Kidney capillary endothelial cell (primary cell): Measurements from ENCODE around the gene COA8.

Experiments used
- DNase-seq: peaks from one replicate; pipeline ENCODE4 v3.0.0-alpha.2; 2018; ENCODE audit warnings: low spot score

COA8 gene

DNA sequence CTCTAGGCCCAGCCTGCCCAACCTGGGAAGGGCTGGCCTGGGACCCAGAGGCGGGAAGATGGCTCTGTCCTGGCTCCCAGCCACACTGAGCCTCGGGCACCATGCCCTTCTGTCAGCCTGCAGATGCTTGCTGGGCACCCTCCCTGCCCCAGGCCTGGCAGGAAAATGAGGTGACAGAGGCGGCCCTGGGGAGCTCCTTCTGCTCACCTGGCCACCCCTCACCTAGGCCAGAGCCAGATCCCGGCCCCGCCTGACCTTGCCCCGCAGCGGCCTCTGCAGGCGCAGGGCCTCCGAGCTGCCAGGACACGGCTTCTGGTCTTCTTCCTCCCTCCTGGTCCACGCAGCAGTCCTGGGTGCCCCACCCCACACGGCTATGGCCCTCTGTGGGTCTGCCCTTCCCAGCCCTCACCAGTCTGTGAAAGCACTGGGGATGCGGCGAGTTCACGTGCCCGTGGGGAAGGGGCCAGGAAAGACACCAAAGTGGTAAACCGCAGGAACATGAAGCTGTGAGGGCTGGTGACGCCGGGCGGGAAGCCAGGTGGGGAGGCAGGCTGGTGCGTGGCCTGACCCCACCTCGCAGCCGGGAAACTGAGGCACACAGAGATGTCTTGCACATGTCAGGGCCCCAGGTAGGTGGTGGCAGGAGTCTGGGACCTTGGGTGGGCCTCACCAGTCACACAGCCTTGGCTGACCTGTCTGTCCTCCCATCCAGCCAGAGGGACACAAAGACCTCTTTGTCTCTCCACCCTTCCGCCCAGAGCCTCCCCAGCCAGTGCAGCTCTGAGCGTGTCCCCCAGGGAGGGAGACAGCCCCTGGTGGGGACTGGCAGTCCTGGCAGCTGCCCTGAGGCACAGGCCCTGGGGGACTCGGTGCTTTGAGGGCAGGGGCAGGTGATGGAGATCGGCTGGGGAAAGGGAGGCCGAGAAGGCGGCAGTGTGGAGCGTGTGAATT is 13.1 kb upstream of the COA8 start:
- DNase-seq: no peak

DNA sequence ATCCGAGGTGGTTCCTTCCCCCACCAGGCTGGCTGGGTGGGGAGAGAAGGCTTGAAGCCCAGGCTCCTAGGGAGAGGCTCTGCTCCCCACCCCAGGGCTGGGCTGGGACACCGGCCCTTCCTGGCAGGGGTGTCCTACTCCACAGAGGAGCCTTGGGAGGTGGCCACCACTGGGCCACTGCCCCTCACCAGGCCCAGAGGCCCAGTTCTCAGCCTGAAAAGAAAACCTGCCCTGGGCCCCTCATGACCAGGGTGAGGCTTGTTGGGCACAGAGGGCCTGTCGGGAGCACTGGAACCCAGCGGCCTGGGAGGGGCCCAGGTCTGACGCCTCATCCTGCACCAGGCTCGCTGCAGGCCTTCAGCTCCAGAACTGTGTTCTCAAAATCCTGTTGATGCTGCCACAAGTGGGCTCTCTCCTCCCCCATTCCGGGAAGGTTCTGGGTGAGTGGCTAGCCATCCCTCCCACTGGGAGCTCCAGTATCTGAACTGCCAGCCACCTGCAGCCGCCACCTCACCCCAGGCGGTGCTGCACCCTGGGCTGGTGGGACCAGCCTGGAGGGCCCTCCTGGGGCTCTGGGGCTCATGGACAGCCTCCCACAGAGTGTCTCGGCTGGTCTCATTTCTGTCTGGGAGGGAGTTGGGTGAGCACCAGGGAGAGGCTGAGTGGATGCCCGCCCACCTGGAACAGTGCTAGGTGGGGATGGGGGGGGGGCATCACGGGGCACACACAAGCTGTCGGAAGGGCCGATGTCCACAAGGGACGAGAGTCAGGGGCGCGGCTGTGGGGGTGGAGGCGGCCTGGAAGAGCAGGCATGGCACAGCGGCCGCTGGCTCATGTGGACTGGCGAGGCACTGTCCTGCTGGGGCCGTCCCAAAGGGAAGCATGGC is 12.1 kb upstream of the COA8 start:
- no peak for DNase-seq

GRCh38 chr14:103551338-103551762 is 11.4 kb upstream of the COA8 start:
- DNase-seq: no peak

DNA sequence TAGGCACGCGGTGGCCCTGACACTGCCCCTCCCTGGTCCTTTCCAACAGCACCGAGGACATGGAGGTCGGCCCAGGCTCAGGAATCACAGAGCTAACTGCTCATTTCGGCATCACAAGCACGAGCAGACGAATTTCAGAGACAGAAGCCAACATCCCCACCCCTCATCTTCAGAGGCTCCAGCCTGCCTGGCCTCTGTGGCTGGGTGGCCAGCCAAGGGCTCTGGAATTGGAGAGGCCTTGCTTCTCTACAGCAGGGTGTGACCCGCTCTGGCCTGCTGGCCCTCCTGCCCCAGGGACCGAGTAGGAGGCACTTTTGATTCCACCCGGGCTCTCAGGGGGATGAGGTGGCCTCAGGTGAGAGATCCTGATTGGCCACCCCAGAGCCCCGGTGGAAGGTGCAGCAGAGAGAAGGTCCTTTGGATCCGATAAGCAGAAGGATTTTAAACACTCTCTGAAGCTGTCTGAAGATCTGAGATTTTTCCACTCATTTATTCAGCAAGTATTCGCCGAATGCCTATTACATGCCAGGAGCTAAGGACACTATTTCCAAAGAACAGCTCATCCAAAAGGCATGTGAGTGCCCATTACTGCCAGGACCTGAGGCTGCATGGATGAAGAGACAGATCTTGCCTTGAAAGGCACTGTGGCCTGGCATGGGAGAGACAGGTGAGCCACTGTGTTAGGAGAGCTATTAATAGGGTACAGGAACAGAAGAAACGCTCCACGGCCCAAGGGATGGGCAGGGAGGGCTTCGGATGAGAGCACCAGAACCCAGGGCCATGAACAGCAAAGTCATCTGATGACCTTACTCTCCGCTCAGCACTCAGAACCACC is 10.5 kb upstream of the COA8 start:
- no peak for DNase-seq

DNA sequence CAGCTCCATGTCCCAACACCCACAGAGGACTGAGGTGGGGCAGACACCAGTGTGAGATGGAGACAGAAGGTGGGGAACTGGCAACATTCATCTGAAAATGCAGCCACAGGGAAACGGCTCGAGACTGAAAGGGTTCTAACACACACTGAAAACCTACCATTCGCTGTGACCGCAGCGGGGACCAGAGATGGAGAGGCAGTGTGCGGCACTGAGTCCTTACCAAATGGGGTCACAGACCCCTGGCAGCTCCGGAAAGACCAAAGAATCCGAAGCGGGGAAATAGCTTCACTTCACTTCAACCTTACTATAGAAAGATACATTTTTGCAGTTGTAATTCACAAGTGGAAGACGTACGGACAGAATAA is 9.9 kb upstream of the COA8 start:
- DNase-seq: no peak

DNA sequence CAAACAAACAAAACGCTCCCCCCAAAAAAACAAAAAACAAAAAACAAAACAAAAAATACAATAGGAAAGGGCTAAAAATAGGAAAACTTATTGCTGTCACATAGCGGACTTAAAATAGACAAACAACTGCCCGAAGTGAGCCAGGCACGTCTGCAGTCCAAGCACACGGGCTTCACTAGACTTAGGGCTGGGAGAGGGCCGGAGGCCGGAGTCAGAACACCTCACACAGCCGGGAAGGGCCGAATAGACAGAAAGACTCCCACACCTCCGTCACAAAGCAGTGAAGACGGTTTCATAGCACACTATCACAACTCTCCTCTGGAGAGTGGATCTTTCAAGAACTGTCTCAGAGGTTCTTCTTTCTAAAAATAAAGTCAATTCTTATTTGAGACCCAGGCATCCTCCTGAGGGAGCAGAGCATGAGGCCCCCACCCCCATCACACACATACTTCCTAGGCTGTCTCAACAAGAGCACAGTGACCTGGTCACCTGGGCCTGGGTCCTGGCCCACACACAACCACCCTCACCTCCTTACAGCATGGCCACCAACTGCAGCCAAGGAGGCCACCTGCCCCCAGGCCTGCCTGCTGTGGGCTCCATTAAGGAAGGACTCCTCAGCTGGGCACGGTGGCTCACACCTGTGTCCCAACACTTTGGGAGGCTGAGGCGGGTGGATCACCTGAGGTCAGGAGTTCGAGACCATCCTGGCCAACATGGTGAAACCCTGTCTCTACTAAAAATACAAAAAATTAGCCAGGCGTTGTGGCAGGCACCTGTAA is 7.0 kb upstream of the COA8 start:
- DNase-seq: no peak

GRCh38 chr14:103556946-103557758 is 5.6 kb upstream of the COA8 start:
- DNase-seq: no peak

DNA sequence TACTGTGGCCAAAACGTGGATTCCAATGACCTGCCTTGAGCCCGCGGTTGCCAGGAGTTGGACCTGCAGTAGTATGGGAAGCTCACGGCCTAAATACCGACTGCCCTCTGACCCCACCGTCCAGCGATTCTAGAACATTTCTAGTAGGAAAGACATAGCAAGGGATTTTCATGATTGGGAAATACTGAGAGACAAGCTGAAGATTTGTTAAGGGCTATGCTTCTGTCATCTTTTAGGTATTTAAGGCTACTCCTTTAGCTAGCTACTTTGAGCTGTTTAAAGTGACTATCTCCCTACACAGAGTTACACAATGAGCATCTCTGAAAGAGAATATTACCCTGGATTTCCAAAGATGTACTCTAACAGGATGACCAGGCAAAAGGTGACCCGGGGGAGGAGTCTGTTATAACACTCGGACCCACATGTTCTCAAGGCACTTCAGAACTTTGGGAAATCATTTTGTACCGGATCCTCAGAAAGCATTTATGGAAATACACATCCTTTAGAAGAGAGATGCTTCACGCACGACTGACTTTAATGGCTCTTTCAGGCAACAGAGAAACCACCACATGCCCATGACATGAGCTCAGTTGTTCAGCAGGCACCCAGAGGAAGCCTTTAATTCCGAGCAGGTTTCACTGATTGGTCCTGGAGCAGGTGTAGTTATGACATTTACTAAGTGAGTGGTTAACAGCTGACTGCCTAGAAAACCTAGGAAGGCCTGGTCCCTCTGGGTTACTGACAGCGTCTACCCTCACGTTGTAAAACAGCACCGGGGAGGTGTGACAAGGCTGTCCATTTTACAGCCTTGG is 4.5 kb upstream of the COA8 start:
- no peak for DNase-seq

DNA sequence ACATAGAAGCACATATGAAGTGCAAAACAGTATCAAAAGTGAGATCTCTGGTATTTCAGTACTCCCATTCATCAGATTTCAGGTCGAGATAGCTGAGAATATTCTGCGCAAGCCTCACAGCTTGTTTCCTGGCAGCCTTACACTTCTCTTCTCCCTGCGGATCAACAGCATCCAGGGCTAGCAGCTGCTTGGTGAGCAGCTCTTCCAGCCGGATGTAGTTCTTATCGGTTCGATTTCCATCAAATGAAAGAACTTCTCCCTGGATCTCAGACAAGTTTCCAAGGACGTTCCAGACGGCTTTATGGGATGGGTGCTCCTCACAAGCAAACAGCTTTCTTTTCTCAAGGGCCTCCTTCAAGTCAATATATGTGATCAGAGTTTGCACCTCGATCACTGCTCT is 3.0 kb upstream of the COA8 start:
- no peak for DNase-seq

- no peak for DNase-seq
Measured at GRCh38 chr14:103560691-103561090, 2.1 kb upstream of the COA8 start.

GRCh38 chr14:103561381-103562178 is 1.2 kb upstream of the COA8 start:
- peak; percentile 56 for DNase-seq

DNA sequence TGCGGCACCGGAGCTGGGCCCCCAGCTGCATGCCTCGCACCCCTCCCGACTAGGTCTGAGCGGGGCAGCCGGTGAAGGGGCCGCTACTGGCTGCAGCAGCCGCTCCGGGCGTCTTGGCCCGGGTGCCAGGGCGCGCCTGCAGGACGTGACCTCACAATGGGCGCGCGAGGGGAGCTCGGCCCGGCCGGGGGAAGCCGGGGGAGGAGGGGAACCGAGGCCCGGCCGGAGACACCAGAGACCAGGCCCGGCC is 656 bp upstream of the COA8 start:
- DNase-seq: no peak

- no peak for DNase-seq
Measured at GRCh38 chr14:103563226-103563620, 463 bp downstream of the COA8 start.

DNA sequence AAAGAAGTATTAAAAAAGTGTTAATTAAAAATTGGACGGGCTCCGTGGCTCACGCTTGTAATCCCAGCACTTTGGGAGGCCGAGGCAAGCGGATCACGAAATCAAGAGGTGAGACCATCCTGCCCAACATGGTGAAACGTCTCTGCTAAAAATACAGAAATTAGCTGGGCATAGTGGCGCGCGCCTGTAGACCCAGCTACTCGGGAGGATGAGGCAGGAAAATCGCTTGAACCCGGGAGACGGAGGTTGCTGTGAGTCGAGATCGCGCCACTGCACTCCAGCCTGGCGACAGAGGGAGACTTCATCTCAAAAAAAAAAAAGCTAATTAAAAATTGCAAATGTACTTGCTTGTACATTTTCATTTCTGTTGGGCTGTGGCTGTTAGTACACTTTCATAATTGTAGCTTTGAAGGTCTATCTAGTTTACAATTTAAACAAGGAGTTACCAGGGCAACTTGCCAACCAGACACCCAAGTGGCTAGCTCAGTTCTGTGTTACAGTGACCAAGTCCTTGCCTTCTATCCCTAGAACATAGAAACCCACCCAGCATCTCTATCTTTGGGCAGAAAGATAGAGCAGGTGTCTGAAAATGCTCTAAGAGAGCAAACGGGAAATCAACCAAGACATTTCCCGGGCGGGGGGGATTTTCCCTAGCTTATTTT is 1.2 kb downstream of the COA8 start:
- DNase-seq: no peak

DNA sequence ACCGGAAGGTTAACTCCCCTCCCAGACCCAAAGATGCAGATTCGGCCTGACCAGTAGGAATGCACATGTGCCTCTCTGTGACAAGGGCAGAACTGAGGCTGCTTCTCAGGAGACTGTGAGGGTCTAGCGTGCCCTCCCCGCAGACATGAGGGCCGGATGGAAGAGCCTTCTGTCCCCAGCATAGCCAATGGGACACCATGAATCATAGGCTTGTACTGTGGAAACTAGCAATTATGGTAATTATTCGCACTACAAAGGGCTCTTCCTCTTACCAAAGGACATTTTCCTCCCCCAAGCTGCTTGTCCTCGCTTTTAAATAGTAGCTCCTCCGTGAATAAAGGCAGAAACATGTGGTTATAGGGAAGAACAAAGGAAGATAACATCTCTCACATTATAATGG is 6.2 kb downstream of the COA8 start:
- no peak for DNase-seq

DNA sequence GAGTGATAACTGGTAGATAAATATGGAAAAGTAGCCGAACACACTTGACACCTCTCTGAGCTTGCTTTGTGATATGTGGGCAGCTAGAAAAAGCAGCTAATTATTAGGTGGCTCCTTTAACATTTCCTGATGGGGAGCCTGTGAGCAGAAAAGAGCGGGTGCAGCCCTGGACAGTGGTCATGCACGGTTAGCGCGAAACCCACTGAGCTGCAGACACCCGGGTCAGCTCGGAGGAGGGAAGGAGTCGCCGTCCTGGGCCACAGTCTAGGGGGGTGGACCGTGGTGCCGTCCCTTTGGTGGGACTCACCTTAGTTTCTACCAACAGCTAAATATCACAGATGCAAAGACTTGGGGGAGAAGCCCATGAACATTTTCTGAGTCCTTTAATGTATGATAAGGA is 6.6 kb downstream of the COA8 start:
- no peak for DNase-seq

DNA sequence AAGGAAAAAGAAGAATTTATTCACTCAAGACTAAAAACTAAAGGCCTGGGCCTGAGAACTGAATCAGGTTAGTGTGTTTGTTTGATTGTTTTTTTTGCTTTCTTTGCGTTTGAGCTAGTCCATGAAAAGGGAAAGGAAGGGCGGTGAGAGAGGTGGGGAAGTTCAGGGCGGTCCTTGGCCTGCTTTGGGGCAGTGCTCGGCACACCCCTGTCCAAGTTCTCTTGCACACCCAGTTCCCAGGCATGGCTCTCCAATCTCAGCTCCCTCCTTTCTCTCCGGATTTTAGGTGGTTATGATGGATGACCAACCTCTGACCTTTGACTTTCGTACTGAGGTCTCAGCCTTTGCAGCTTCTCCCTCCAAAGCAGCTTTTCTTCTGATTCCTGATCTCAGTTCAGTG is 11.3 kb downstream of the COA8 start:
- DNase-seq: no peak

DNA sequence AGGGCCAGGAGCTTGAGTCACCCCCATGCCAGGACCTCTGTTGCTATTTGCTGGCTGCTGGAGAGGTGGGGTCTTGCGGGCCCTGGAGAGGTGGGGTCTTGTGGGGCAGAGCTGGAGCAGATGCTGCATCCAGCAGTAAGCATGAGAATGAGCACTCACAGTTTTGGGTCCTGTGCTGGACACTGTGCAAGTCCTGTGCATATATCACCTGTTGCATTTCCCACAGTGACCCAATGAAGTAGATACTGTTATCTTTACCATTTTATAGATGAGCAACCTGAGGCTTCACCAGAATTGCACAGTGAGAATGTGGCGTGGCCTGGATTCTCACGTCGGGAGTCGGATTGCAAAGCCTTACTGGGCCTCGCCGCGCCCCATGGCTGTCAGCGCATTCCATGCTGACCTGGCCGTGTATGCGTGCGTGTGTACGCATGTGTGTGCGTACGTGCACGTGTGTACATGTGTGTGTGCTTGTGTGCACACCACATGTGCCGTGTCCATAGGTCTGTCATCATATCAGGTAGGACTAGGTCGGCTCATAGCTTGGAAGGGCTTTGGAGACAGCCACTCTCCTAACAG is 12.0 kb downstream of the COA8 start:
- DNase-seq: no peak
